Measurements from ENCODE around the gene CCNK.

Gene CCNK

DNA sequence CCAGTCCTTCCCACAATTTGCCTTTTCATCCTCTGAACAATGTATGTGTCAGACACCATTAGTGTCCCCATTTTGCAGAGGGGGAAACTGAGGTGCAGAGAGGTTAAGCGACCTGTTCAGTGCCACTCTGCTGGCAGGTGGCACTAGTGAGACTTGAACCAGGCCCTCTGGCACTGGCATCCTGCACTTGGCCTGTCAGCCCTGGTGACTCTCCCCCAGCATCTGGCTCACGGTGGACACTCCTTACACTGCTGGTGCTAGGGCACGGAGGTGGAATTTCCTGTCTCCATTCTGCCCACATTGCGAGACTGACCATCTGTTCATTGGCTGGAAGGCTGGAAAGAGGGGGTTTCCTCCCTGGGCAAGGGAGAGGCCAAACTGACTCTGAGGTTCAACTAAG is 48.7 kb downstream of the CCNK start:
- TF ChIP-seq EZH2phosphoT487 (conservative IDR thresholded peaks at IDR 0.05; ENCODE audit: low read length): no peak
- TF ChIP-seq, protein P1, sequence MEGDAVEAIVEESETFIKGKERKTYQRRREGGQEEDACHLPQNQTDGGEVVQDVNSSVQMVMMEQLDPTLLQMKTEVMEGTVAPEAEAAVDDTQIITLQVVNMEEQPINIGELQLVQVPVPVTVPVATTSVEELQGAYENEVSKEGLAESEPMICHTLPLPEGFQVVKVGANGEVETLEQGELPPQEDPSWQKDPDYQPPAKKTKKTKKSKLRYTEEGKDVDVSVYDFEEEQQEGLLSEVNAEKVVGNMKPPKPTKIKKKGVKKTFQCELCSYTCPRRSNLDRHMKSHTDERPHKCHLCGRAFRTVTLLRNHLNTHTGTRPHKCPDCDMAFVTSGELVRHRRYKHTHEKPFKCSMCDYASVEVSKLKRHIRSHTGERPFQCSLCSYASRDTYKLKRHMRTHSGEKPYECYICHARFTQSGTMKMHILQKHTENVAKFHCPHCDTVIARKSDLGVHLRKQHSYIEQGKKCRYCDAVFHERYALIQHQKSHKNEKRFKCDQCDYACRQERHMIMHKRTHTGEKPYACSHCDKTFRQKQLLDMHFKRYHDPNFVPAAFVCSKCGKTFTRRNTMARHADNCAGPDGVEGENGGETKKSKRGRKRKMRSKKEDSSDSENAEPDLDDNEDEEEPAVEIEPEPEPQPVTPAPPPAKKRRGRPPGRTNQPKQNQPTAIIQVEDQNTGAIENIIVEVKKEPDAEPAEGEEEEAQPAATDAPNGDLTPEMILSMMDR (IDR thresholded peaks at IDR 0.05; ENCODE audit: insufficient read depth, low read length, poor library complexity, severe bottlenecking): no peak
- Histone ChIP-seq H3K9ac (ENCODE audit: low read length) (no peak overlapping the region), H3K4me2 (ENCODE audit: low read depth, low read length, poor library complexity, severe bottlenecking) (no peak overlapping the region)

DNA sequence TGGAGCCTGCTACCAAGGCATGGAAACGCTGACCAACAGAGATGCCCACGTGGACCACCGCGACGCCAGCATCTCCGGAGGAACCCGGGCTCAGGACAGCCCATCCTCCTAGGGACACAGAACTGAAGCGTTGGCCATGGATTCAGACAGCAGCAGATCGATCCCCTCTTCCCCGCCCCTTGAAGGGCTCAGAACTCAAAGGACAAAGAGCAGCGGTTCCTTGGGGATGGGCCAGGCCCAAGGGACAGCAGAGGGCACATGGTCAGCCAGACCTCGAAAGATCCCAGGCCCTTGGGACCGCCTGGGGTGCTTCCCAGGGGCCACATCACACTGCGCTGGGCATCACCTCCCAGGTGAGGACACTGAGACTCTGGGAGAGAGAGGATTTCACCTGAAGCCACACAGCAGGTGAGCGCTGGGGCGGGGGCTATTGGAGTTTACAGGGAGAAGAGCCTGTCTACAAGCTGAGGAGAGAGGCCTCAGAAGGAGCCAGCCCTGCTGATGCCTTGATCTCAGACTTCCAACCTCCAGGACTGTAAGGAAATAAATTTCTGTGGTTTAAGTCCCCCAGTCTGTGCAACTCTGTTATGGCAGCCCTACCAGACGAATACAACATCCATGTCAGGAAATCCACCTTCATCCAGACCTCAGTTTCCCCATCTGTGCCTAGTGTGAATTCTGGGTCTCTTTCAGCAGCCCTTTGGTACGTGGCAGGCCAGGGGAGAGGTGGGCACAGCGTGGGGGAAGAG is 49.4 kb downstream of the CCNK start:
- H3K9ac ChIP-seq (ENCODE audit: low read length): no peak overlapping the region
- no peaks in the 10 kb centered on the region for H3F3A ChIP-seq (ENCODE audit: insufficient read depth)
- H3K4me2 ChIP-seq (ENCODE audit: low read depth, low read length, poor library complexity, severe bottlenecking): no peak overlapping the region
- no peaks in the 10 kb centered on the region for H3K9me3 ChIP-seq (ENCODE audit: insufficient read depth, low read length)
- no peaks in the 10 kb centered on the region for H3K79me2 ChIP-seq (ENCODE audit: insufficient read depth, low read length)
- H2AFZ ChIP-seq (ENCODE audit: low read depth, low read length, severe bottlenecking): no peak overlapping the region
- TF ChIP-seq, protein P1 (IDR thresholded peaks at IDR 0.05; ENCODE audit: insufficient read depth, low read length, poor library complexity, severe bottlenecking): no peak
- no peaks in the 10 kb centered on the region for H3K9me2 ChIP-seq (replicated peaks; ENCODE audit: insufficient read depth, low read length)
- no peak overlapping the region for H3K4me3 ChIP-seq (ENCODE audit: insufficient read depth, low read length, poor library complexity, severe bottlenecking)
- no peak overlapping the region for H3K27ac ChIP-seq (ENCODE audit: low read depth, low read length)
- H3K27me3 ChIP-seq (ENCODE audit: low read length): no peaks in the 10 kb centered on the region
- H4K20me1 ChIP-seq (ENCODE audit: low read depth, low read length): no peaks in the 10 kb centered on the region
- H3K36me3 ChIP-seq (ENCODE audit: low read length): no peaks in the 10 kb centered on the region

More for the DNA sequence above, 48.7 kb downstream of the CCNK start:
- Histone ChIP-seq H3F3A (ENCODE audit: insufficient read depth) (no peaks in the 10 kb centered on the region), H2AFZ (ENCODE audit: low read depth, low read length, severe bottlenecking) (no peak overlapping the region), H3K79me2 (ENCODE audit: insufficient read depth, low read length) (no peaks in the 10 kb centered on the region), H3K4me3 (ENCODE audit: insufficient read depth, low read length, poor library complexity, severe bottlenecking) (no peak overlapping the region), H3K27ac (ENCODE audit: low read depth, low read length) (no peak overlapping the region), H3K36me3 (ENCODE audit: low read length) (no peaks in the 10 kb centered on the region), H4K20me1 (ENCODE audit: low read depth, low read length) (no peaks in the 10 kb centered on the region), H3K9me2 (replicated peaks; ENCODE audit: insufficient read depth, low read length) (no peaks in the 10 kb centered on the region), H3K27me3 (ENCODE audit: low read length) (no peaks in the 10 kb centered on the region), H3K9me3 (ENCODE audit: insufficient read depth, low read length) (no peaks in the 10 kb centered on the region)

DNA sequence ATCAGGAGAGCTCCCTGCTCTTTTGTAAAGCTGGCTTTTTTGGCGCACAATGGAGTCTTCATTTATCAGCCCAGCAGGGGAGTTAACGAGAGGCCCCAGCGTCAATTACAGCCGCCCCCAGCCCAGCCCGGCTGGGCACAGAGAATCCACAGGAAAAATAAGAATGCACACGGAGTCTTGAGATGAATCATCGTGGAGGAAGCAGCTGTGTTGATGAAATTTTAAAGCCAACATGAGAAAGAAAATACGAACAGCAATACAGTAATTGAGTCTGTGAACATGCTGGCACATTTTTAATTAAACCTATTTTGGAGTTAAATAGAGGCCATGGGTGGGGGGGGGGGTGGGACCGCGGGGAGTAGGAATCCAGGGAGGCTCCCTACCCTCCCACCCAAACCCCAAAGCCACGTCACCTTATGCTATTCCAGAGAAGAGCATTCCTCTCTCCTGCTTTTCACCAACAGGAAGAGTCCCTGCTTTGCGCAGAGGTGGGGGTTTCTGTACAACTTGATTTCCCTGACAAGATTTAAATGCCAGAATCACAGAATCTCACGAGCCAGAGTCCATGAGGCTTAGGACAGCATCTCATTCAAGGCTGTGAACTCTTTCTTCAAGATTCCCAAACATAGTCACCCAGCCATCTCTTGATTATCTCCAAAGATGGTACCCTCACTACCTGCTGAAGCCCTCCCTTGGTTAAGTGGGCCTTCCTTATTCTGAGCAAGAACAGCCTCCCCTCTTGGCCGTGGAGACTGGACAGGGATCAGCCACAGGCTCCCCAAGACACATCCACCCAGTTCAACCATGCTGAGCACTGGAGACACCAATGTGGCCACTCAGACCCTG is 50.3 kb downstream of the CCNK start:
- no peaks in the 10 kb centered on the region for H3F3A ChIP-seq (ENCODE audit: insufficient read depth)
- H3K9ac ChIP-seq (ENCODE audit: low read length): no peak overlapping the region
- no peaks in the 10 kb centered on the region for H3K79me2 ChIP-seq (ENCODE audit: insufficient read depth, low read length)
- no peak overlapping the region for H3K4me3 ChIP-seq (ENCODE audit: insufficient read depth, low read length, poor library complexity, severe bottlenecking)
- H3K36me3 ChIP-seq (ENCODE audit: low read length): no peaks in the 10 kb centered on the region
- H3K9me2 ChIP-seq (replicated peaks; ENCODE audit: insufficient read depth, low read length): no peaks in the 10 kb centered on the region
- H3K4me2 ChIP-seq (ENCODE audit: low read depth, low read length, poor library complexity, severe bottlenecking): no peak overlapping the region
- no peak overlapping the region for H3K27ac ChIP-seq (ENCODE audit: low read depth, low read length)
- no peaks in the 10 kb centered on the region for H4K20me1 ChIP-seq (ENCODE audit: low read depth, low read length)
- no peaks in the 10 kb centered on the region for H3K27me3 ChIP-seq (ENCODE audit: low read length)
- no peak overlapping the region for H2AFZ ChIP-seq (ENCODE audit: low read depth, low read length, severe bottlenecking)
- no peaks in the 10 kb centered on the region for H3K9me3 ChIP-seq (ENCODE audit: insufficient read depth, low read length)
- TF ChIP-seq, protein P1 (IDR thresholded peaks at IDR 0.05; ENCODE audit: insufficient read depth, low read length, poor library complexity, severe bottlenecking): no peak
- TF ChIP-seq EZH2phosphoT487 (conservative IDR thresholded peaks at IDR 0.05; ENCODE audit: low read length): no peak

Data from SU-DHL-6 (cell line).